Trophoblast cell (in vitro differentiated cells and primary cell): Measurements from ENCODE around the gene ZNRF2.

Source experiments
- DNase-seq, 2 donors: peaks; one replicate each; pipeline ENCODE4 v3.0.0-alpha.2; 2016
- H2AFZ ChIP-seq: 2 replicates; pipeline ENCODE4 v1.6.1; 2013; ENCODE audit warnings: low read length, moderate library complexity, mild to moderate bottlenecking; ENCODE audit not compliant: insufficient read depth, poor library complexity
- H2AK5ac ChIP-seq: 2 replicates; pipeline ENCODE4 v1.6.1; 2013; ENCODE audit warnings: mild to moderate bottlenecking, low read length
- H2BK120ac ChIP-seq: 2 replicates; pipeline ENCODE4 v1.6.1; 2013; ENCODE audit warnings: low read length, mild to moderate bottlenecking, moderate library complexity; ENCODE audit not compliant: insufficient read depth, poor library complexity
- H2BK12ac ChIP-seq: 2 replicates; pipeline ENCODE4 v1.6.1; 2013; ENCODE audit warnings: mild to moderate bottlenecking, low read length, moderate library complexity
- H2BK5ac ChIP-seq: 2 replicates; pipeline ENCODE4 v1.6.1; 2013; ENCODE audit warnings: low read length, low read depth, moderate library complexity, mild to moderate bottlenecking; ENCODE audit not compliant: poor library complexity
- H3K14ac ChIP-seq: 2 replicates; pipeline ENCODE4 v1.6.1; 2013; ENCODE audit warnings: mild to moderate bottlenecking, low read length
- H3K18ac ChIP-seq: 2 replicates; pipeline ENCODE4 v1.6.1; 2013; ENCODE audit warnings: mild to moderate bottlenecking, low read length
- H3K23ac ChIP-seq: 2 replicates; pipeline ENCODE4 v1.6.1; 2013; ENCODE audit warnings: low read length
- H3K27ac ChIP-seq: 2 replicates; pipeline ENCODE4 v1.5.1; 2013; ENCODE audit warnings: low read depth, mild to moderate bottlenecking, inconsistent platforms, low read length, moderate library complexity
- H3K27me3 ChIP-seq: 2 replicates; pipeline ENCODE4 v1.6.1; 2013; ENCODE audit warnings: inconsistent platforms, mild to moderate bottlenecking, low read length, moderate library complexity; ENCODE audit not compliant: insufficient read depth
- H3K36me3 ChIP-seq, 2 experiments: 1 replicate in 1 of 2; 2 replicates in 1 of 2; pipeline ENCODE4 v1.6.1; 2013; ENCODE audit warnings: low read length in 2 of 2, mild to moderate bottlenecking in 2 of 2, moderate library complexity in 1 of 2; ENCODE audit not compliant: insufficient read depth in 2 of 2, control insufficient read depth in 1 of 2
- H3K4ac ChIP-seq: 2 replicates; pipeline ENCODE4 v1.6.1; 2013; ENCODE audit warnings: low read depth, mild to moderate bottlenecking, low read length, moderate library complexity
- H3K4me1 ChIP-seq, 2 experiments: 1 replicate in 1 of 2; 2 replicates in 1 of 2; pipeline ENCODE4 v1.6.1; 2013; ENCODE audit warnings: low read length in 2 of 2, mild to moderate bottlenecking in 2 of 2, moderate library complexity in 1 of 2; ENCODE audit not compliant: insufficient read depth in 2 of 2, control insufficient read depth in 1 of 2
- H3K4me2 ChIP-seq: 2 replicates; pipeline ENCODE4 v1.6.1; 2013; ENCODE audit warnings: inconsistent platforms, mild to moderate bottlenecking, low read length, moderate library complexity
- H3K4me3 ChIP-seq: 2 replicates; pipeline ENCODE4 v1.5.1; 2013; ENCODE audit warnings: mild to moderate bottlenecking, low read depth, low read length, inconsistent platforms
- H3K79me1 ChIP-seq: one replicate; pipeline ENCODE4 v1.6.1; 2013; ENCODE audit warnings: low read length
- H3K79me2 ChIP-seq: 2 replicates; pipeline ENCODE4 v1.6.1; 2013; ENCODE audit warnings: low read length, mild to moderate bottlenecking; ENCODE audit not compliant: control insufficient read depth, insufficient read depth, poor library complexity
- H3K9ac ChIP-seq: 2 replicates; pipeline ENCODE4 v1.6.1; 2013; ENCODE audit warnings: mild to moderate bottlenecking, low read length
- H3K9me3 ChIP-seq: 2 replicates; pipeline ENCODE4 v1.6.1; 2013; ENCODE audit warnings: low read depth, mild to moderate bottlenecking, control low read depth, inconsistent platforms, low read length; ENCODE audit not compliant: insufficient read depth
- H4K12ac ChIP-seq: 2 replicates; pipeline ENCODE4 v1.6.1; 2013; ENCODE audit warnings: low read depth, mild to moderate bottlenecking, low read length, moderate library complexity
- H4K8ac ChIP-seq: 2 replicates; pipeline ENCODE4 v1.6.1; 2013; ENCODE audit warnings: low read depth, mild to moderate bottlenecking, low read length, moderate library complexity
- H4K91ac ChIP-seq: one replicate; pipeline ENCODE4 v1.6.1; 2013; ENCODE audit warnings: low read depth, mild to moderate bottlenecking, low read length, moderate library complexity
- WGBS: extraction: QIAGEN DNeasy Blood & Tissue Kit; methylation state at CpG from one replicate; pipeline ENCODE4 v1.1.7; 2013; ENCODE audit warnings: missing lambda C conversion rate; ENCODE audit not compliant: insufficient read length, insufficient coverage; ENCODE audit errors: extremely low coverage; 5-methylcytosine and 5-hydroxymethylcytosine counted together

Gene ZNRF2

DNA sequence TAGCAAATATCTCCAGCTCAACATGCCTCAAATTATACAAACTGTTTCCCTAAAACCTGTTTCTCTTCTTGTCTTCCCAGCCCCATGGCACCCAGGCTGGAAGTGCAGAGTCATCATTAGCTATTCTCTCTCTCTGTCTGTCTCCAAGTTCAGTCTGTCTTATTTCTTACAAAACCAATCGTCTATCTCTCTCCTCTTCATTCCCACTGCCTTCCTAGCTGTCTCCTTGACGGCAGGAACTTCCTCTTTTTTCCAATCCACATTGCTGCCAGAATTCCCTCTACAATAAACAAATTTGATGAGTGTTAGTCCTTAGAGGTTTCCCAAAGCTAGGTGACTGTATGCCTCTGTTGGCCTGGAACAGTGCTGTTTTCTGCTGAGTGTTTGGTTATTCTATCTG, 14.9 kb upstream of the ZNRF2 start:
- Histone ChIP-seq H3K4me2 (no peak overlapping the region), H3K27ac (no peak overlapping the region), H4K91ac (no peak overlapping the region), H3K9ac (no peak overlapping the region), H2BK120ac (no peak overlapping the region), H3K18ac (no peak overlapping the region), H3K9me3 (no peaks in the 10 kb centered on the region), H4K12ac (no peak overlapping the region), H3K79me1 (no peaks in the 10 kb centered on the region), H3K27me3 (no peaks in the 10 kb centered on the region), H2AFZ (no peak overlapping the region), H2BK12ac (no peak overlapping the region), H3K36me3 (no peaks in the 10 kb centered on the region), H3K4ac (no peak overlapping the region), H3K14ac (no peak overlapping the region), H3K23ac (no peak overlapping the region), H3K79me2 (no peaks in the 10 kb centered on the region), H2BK5ac (no peak overlapping the region), H2AK5ac (no peak overlapping the region), H3K4me3 (no peak overlapping the region), H3K4me1 (no peaks in the 10 kb centered on the region), H4K8ac (no peak overlapping the region)
- no CpG with 5 or more reads among the region's 2 CpGs for WGBS
- DNase-seq, result no peak

DNA sequence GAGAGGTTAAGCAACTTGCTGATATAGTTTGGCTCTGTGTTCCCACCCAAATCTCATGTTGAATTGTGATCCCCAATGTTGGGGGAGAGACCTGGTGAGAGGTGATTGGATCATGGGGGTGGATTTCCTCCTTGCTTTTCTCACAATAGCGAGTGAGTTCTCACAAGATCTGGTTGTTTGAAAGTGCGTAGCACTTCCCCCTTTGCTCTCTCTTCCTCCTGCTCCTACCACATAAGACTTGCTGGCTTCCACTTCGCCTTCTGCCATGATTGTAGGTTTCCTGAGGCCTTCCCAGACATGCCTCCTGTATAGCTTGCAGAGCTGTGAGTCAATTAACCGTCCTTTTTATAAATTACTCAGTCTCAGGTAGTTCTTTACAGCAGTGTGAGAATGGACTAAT, 13.5 kb upstream of the ZNRF2 start:
- H3K9ac ChIP-seq, result no peak overlapping the region
- H4K8ac ChIP-seq, result no peak overlapping the region
- H3K27ac ChIP-seq, result no peak overlapping the region
- no peak overlapping the region for H3K4me2 ChIP-seq
- no peaks in the 10 kb centered on the region for H3K79me1 ChIP-seq
- no peak overlapping the region for H3K14ac ChIP-seq
- H2AK5ac ChIP-seq, result no peak overlapping the region
- H3K79me2 ChIP-seq, result no peaks in the 10 kb centered on the region
- H2BK120ac ChIP-seq, result no peak overlapping the region
- H3K18ac ChIP-seq, result no peak overlapping the region
- no peaks in the 10 kb centered on the region for H3K9me3 ChIP-seq
- H2BK5ac ChIP-seq, result no peak overlapping the region
- WGBS, result no CpG with 5 or more reads among the region's 4 CpGs
- H2BK12ac ChIP-seq, result no peak overlapping the region
- no peak overlapping the region for H3K23ac ChIP-seq
- H3K4me1 ChIP-seq, result no peaks in the 10 kb centered on the region
- H4K91ac ChIP-seq, result no peak overlapping the region
- H2AFZ ChIP-seq, result no peak overlapping the region
- no peak overlapping the region for H4K12ac ChIP-seq
- H3K4me3 ChIP-seq, result no peak overlapping the region
- no peaks in the 10 kb centered on the region for H3K27me3 ChIP-seq
- no peak for DNase-seq
- no peak overlapping the region for H3K4ac ChIP-seq
- no peaks in the 10 kb centered on the region for H3K36me3 ChIP-seq

DNA sequence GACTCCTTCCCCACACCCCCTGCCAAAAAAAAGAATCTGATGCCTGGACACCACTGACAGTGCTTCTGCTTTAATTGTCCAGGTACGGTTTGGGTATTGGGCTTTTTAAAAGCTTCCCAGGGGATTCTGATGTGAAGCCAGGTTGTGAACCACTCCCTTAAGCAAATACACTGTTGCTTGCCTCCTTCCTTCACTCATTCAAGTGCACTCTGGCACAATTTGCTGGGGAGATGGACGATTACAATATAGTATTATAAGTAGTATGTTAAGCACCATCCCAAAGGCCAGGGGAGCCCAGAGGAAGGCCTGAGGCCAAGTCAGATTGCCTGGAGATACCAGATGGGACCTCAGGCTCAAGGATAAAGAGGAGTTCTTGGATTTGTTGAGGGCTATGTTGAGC, 12.3 kb upstream of the ZNRF2 start:
- H3K36me3 ChIP-seq, result no peaks in the 10 kb centered on the region
- no peak overlapping the region for H2AK5ac ChIP-seq
- no peak overlapping the region for H2BK12ac ChIP-seq
- no peaks in the 10 kb centered on the region for H3K27me3 ChIP-seq
- no peaks in the 10 kb centered on the region for H3K9me3 ChIP-seq
- H2BK120ac ChIP-seq, result no peak overlapping the region
- H3K79me1 ChIP-seq, result no peaks in the 10 kb centered on the region
- no peak overlapping the region for H3K14ac ChIP-seq
- no peak overlapping the region for H3K4me2 ChIP-seq
- WGBS, result no CpG with 5 or more reads among the region's 2 CpGs
- H3K4ac ChIP-seq, result no peak overlapping the region
- no peak overlapping the region for H4K12ac ChIP-seq
- H3K9ac ChIP-seq, result no peak overlapping the region
- H3K4me3 ChIP-seq, result no peak overlapping the region
- no peaks in the 10 kb centered on the region for H3K4me1 ChIP-seq
- no peak overlapping the region for H3K23ac ChIP-seq
- no peak overlapping the region for H4K91ac ChIP-seq
- DNase-seq, result no peak
- no peak overlapping the region for H4K8ac ChIP-seq
- no peak overlapping the region for H2AFZ ChIP-seq
- H2BK5ac ChIP-seq, result no peak overlapping the region
- H3K18ac ChIP-seq, result no peak overlapping the region
- H3K79me2 ChIP-seq, result no peaks in the 10 kb centered on the region
- H3K27ac ChIP-seq, result no peak overlapping the region

DNA sequence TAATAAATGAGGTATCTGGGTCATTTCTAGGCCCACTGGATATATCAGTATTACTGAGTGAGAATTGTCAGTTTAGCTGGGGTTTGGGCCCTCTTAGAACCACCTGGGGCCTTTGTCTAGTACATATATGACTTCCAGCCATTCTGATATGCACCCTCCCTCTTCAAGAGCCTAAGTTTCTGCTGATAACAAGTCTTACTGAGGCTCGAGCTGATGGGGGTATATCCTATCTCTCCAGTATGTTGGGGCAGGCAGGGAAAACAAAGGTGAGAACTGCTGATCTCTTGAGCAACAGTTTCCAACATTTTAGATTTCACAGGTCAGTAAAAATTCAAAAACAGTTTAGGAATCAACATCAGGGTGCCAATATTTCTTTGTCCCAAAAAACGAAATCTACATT, 10.8 kb upstream of the ZNRF2 start:
- WGBS, result no CpG with 5 or more reads among the region's 2 CpGs
- Histone ChIP-seq H2AFZ (no peak overlapping the region), H2BK12ac (no peak overlapping the region)

More for the DNA sequence above, 10.8 kb upstream of the ZNRF2 start:
- H4K8ac ChIP-seq, result no peak overlapping the region
- no peak overlapping the region for H2AK5ac ChIP-seq
- H2BK5ac ChIP-seq, result no peak overlapping the region
- no peak overlapping the region for H3K18ac ChIP-seq
- H4K12ac ChIP-seq, result no peak overlapping the region
- no peak overlapping the region for H3K27ac ChIP-seq
- H4K91ac ChIP-seq, result no peak overlapping the region
- no peak overlapping the region for H3K4me3 ChIP-seq
- no peaks in the 10 kb centered on the region for H3K4me1 ChIP-seq
- H3K9me3 ChIP-seq, result no peaks in the 10 kb centered on the region
- no peaks in the 10 kb centered on the region for H3K27me3 ChIP-seq
- no peak overlapping the region for H3K4me2 ChIP-seq
- H3K23ac ChIP-seq, result no peak overlapping the region
- no peaks in the 10 kb centered on the region for H3K36me3 ChIP-seq
- no peak for DNase-seq
- H3K79me2 ChIP-seq, result no peaks in the 10 kb centered on the region
- H3K79me1 ChIP-seq, result no peaks in the 10 kb centered on the region
- no peak overlapping the region for H3K4ac ChIP-seq
- H3K14ac ChIP-seq, result no peak overlapping the region
- H2BK120ac ChIP-seq, result no peak overlapping the region
- H3K9ac ChIP-seq, result no peak overlapping the region
